ENCODE measurements around the gene IGF2BP3.
A peak's percentile ranks its signal among the peaks of the same experiment; 100 is the strongest.
"Not testable (repeated sequence)": the region's sequence is repeated elsewhere in the genome, so short reads cannot be mapped to it uniquely, and the experiment has no call there.

IGF2BP3 gene

DNA sequence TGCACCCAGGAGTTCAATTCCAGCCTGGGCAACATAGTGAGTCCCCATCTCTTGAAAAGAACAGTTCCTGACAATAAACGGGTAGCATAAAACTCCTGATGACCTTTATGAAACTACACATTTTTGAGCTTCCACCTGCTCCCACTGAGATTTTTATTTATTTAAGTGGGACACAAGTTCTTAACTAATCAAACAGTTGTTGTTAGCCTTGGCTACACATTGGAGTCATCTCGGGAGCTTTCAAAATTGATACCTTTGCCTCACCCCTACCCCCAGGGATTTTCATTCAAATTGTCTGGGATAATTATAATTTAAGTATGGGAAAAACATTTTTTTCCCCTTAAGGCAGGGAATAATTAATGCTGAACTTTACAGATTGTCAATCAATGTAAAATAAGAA is 131.9 kb downstream of the IGF2BP3 start:
- DNase-seq, result no peak

DNA sequence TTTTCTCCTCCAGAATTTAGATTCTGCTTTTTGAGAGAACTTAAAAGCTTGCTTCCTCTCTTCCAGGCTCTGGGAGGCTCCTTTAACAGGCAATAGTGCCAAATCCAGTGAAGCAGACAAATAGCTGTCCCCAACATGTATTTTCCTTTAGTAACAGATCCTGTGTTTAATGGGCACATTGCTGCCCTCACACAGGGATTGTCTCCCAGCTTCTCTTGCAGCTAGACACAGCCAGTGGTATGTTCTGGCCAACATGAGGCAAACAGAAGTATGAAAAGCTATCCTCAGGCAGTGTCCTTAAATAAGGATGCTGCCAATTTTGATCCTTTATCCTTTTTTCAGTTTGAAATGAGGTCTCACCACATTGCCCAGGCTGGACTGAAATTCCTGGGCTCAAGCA is 132.9 kb downstream of the IGF2BP3 start:
- DNase-seq, result no peak

DNA sequence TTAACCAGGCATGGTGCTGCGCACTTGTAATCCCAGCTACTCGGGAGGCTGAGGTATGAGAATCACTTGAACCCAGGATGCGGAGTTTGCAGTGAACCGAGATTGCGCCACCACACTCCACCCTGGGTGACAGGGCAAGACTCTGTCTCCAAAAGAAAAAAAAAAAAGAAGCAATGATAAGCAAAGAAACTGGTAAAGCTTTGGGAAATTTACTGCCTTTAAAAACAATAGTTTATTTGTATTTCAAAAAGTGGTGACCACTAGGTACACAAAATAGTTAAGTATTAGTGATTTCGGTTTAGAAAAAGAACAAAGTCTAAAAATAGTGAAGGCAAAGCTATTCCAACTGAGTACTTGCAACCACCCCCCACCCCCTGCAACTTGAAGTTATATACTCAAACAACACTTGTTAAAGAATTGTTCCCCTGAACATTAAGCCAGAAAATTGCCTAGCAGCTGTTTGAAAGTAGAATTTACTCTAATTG is 133.4 kb downstream of the IGF2BP3 start:
- DNase-seq, result no peak

DNA sequence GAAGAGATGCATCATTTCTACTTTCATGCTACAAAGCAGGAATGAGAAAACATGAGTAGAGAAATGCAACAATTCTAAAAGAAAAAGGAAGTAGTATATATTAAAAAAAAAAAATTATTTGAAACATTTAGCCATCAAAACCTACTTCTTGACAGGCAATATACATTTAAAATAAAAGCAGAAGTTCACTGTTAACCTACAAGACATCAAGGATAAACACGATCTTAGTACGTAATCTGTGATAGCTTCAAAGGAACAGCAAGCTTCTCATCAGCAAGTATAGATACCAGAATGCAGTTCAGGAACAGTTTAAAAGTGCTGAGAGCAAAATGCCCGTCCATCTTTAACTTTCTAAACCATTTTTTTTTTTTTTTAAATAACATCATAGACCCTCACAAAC is 134.2 kb downstream of the IGF2BP3 start:
- DNase-seq, result no peak

DNA sequence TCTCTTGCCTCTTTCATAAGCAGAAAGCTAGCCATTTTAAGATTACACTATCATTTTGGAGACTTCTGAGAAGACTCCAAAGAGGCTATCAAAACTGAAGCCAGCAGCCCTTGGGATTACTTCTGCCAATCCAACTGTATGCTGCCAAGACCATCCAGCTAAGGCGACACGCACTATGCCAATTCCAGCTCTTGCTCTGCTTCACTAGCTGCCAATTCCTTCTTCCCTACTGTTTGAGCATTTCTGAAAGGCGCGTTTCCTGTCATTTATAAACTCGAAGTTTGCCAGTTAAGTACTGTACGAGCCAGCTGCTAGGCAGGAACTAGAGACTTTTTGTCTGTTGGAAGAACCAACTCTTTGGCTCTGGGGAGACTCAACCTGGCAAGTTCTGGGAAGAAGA is 134.7 kb downstream of the IGF2BP3 start:
- DNase-seq, result no peak

DNA sequence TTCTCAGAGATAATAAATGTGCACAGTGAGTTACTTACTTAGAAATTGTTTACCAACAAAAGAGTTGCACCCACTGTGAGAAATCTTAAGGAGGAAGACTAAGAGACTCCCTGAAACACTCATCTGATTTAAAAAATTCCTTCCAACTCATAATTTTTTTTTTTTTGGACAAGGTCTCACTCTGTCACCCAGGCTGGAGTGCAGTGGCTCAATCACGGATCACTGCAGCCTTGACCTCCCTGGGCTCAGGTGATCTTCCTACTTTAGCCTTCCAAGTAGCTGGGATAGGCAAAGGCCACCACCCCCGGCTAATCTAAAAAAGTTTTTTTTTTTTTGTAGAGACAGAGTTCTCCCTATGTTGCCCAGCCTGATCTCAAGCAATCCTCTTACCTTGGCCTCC is 135.2 kb downstream of the IGF2BP3 start:
- no peak for DNase-seq

DNA sequence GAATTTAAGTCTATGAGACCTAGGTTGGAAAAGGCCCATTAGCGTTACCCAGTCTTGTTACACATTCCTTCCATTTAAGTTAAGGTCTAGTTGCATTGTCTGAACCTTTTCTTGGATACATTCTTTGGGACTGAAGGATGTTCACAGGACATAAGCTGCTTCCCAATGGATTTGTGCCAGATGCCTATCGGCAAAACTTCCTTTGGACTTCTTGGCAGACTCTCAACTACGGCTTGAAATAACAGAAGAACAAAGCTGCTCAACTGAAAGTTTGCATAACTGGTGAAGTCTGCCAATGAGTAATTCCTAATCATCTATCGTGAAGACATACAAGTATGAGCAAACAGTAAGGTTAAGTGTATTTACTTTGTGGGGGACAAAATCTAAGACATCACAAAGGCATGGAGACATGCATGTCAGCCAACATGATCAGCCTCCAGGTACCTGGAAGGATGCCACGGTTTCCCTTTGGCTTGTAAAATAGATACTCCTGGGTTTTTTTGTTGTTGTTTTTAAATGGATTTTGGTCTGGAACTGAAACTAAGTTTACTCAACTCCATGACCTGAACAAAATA is 135.7 kb downstream of the IGF2BP3 start:
- DNase-seq, result peak; percentile 99

DNA sequence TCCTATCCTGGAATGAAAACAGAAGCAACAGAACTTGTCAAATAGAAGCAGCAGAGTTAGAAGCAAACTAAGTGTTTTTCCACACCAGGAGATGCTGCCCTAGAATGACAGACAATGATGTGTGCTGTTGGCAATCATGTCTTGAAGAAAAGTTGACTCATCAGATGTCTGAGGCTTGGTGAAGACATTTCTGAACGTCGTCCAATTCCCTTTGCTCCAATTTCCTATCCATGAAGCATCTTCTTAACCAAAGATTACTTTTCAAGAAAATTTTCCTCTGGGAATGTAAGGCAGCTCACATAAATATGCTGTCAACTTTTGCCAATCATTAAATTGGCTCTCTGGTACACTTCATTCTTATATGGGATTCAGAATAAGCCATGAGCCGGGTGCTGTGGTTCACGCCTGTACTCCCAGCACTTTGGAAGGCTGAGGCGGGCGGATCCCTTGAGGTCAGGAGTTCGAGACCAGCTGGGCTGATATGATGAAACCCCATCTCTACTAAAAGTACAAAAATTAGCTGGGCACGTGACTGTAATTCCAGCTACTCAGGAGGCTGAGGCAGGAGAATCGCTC is 136.5 kb downstream of the IGF2BP3 start:
- peak; percentile 96 for DNase-seq

DNA sequence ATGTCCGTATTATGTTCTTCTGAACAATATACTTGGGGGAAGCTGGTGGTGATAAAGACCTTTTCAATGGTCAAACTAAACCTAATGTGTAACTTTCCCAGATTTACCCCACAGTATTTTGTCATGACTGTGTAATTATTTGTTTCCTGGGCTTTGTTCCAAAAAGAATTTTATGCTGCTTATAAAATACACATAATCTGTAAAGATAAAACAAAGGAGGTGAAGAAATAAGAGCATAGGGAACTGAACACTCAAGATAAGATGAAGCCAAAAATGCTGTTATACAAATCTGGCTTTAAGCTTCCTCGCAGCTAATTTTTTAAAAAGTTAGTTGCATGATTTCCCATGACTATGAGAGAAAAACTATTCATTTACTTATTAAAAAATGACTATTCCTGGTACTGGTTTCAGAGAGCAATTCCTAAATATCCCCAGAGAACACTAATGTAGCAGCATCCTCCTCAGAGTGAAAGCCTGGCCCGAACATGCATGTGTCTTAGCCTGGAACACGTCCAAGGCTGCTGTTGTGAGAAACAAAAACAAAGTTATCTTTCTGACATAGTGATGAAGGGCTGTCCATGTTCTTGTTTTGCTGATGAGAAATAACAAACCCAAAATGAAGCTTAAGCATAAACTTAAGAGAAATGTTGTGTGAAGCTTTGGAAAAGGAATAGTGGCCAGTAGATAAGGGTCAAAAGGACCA is 137.2 kb downstream of the IGF2BP3 start:
- DNase-seq, result peak; percentile 52

DNA sequence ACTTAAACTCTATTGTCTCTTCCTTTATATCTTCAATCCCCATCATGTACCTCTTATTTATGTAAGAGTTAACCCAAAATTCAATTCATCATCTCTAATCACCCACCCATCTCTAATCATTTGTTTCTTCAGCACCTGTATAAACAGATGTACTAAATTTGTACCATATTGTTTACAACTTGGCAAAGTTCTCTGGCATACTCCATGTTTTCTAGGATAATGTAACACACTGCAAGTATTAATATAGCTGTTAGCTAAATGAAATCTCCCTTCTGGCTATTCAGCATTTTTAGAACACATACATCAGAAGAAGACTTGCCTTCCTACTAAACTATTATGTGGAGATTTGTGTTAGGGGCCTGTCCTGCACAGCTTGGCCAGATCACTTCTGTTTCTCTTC is 138.1 kb downstream of the IGF2BP3 start:
- no peak for DNase-seq

DNA sequence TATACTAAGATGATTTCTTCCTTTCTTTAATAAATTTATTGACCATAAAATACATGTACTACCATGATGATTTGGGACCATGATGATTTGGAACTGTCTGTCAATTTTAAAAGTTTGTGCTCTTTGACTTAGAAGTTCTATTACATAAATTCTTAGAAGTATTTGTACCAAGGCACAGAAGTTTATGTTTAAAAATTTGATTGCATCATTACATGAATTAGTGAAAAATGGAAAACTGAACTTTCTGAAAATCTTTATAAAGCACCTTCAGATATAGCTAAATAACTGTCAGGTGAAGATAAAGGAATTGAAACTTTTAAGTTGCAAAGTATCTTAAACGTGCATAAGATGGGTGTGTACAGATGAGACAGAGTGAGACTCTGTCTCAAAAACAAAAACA is 139.2 kb downstream of the IGF2BP3 start:
- no peak for DNase-seq

DNA sequence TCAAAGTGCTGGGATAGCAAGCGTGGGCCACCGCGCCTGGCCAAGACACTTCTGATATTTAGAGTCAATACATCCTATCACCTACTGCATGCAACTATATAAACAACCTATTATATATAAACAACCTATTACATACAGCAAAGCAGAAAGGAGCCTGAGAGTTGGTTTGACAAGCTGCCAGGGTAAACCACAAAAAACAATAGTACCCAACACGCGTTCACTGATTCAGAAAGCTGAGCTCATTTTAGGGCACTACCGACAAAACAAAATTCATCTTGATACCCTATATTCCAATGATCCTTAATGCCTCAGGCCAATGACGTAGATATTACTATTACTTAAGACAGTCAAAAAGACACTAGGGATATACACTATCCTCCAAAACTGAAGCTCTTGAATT is 154.9 kb downstream of the IGF2BP3 start:
- no peak for DNase-seq

DNA sequence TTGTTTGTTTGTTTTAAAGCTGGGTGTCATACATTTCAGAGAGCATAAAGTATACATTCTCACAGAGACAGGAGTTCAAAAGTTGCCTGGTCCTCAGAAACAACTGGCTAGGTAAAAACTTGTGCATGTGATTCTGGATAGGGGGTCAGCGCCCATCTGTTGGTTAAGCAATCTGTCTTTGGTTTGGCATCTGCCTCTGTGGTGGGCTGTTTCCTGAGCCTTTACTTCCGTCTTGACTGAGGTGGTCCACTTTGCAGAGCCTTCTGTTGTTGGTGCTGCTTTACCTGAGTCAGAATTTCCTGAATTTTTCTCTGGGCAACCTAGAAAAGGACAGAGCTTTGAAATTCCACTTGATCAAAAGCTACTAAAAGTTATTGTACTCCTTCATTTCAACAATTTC is 158.2 kb downstream of the IGF2BP3 start:
- not testable (repeated sequence) for DNase-seq

DNA sequence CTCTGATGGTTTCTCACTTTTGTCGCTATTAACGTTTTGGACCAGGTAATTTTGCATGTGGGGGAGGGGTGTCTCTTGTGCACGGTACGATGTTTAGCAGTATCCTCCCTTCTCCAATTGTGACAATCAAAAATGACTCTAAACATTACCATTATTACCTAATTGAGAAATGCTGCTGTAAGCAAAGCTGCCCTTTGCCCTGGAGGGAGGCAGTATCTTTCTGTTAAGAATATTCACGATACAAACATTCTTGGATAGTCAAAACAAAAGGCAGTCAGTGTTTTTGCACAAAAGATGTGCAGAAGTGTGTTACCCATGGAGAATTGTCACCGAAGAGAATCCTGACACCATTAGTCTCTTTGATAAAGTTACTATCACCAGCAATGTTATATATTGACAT is 161.5 kb downstream of the IGF2BP3 start:
- DNase-seq, result no peak

DNA sequence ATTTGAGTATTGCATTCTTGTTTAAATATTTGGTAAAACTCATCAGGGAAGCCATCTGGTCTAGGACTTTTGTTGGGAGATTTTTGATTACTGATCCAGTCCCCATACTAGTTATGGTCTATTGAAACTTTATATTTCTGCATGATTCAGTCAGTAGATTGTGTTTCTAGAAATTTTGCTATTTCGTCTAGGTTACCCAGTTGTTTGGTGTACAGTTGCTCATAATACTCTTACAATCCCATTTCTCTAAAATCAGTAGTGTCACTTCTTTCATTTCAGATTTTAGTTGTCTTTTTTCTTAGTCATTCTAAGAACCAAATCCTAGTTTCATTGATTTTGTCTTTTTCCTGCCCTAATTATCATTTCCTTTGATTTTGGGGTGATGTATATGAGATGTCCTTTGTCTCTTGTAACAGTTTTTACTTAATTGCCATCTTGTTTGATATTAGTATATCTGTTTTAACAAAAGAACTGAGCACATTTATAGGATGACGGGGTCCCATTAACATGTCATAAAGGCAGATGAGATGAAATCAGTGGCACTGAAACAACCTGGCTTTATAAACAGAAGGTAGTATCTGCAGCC is 163.3 kb downstream of the IGF2BP3 start:
- no peak for DNase-seq

DNA sequence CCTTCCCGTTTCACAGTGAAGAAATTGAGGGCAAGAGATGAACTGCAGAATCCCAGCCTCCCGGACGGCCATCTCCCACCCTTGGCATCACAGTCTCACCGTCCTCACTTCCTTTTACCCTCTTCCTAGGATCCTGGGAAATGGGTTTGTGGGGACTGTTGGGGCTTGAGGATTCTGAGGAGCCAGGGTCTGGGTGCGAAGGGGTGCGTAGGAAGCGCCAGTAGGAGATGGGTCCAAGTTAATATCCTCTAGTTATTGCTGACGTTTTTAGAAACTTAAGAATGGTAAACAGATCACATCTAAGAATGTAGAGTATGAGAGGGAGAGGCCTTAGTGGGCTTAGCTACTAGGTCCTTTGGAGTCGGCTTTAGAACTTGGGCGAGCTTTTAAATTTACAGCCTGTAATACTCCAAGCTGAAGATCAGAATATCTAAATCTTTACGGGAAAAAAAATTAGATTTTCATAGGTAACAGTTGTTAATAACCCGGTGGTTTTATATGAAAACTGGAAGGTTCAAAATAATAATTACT is 170.5 kb downstream of the IGF2BP3 start:
- peak; percentile 8 for DNase-seq

DNA sequence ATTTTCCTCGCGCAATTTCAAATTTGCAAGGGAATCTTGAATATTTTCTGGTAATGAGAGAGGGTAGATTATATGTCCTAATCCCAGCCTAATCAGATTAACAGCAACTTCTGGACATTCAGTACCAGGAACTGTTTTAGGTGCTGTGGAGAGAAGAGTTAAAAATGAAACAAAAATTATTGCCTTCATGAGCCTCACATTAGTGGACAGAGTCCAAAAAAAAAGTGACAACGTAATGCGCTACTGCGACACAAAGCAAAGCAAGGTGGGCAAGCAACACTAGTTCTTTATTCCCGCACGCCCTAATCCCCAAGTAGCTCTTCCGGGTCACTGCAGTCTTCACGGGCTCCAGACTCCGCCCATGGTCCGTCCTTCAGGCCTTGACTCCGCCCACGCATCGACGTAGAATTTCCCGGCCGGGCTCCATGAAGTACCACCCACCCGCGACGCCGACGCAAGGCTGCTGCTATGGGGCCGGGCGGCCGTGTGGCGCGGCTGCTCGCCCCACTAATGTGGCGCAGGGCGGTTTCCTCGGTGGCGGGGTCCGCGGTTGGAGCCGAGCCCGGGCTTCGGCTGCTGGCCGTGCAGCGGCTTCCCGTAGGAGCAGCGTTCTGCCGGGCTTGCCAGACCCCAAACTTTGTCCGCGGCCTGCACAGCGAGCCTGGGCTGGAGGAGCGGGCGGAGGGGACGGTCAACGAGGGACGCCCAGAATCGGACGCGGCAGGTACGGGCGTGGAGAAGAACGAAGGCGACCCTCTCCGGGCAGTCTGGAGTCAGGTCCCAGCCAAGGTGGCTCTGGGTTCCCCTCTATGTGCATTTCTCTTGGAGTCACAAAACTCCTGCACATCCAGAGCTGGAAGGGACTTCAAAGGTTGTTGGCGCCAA is 171.2 kb downstream of the IGF2BP3 start, which contains the start of gene MALSU1:
Gene MALSU1 (plus strand): TSS at position 455 of the 885 bp plus-strand sequence. CDS start 14 bp downstream, at position 469.
- peak; percentile 96 for DNase-seq

DNA sequence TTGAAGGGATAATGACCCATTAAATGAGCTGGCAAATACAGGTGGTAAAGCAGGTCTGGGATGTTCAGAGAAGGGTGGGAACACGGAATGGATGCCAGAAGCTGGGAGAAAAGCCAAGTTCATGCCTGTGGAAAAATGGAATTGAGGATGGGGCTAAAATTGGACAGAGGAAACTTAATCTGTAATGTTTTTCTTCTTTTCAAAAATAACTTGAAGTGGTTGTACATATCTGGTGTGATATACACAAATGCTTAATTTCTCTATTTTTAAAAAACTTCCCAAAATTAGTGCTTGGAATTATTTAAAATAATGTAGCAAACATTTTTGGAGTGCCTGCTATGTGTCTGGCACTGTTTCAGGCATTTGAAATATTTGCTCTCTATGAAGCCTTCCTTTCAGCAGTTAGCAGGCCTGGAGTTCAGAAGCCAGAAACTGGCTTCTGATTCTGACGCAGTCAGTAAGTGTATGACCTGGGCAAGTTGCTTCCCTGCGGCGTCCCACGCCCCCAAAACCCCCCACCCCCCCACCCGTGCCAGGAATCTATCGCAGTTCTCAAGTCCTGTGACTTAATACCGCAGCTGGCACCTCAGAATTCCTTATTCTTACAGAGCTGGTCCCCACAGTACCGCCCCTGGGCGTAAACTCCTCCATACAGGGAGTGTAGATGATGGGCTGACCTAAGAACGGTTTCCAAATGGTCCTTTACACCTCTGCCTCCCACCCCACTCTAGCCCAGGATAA is 172.0 kb downstream of the IGF2BP3 start:
- DNase-seq, result peak; percentile 85

DNA sequence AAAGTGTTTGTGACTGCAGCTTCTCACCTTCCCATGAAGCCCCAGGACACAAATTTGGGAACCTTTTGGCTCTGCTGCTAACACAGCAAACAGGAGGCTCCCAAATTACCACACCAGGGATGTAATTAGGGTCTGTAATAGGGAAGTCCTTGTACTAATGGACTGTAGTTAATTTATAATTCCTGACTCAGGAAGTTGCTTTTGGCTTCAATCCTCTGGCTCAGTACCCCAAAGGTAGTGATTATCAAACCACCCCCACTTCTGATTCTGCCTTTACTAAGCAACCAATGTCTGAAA is 174.9 kb downstream of the IGF2BP3 start:
- DNase-seq, result no peak

DNA sequence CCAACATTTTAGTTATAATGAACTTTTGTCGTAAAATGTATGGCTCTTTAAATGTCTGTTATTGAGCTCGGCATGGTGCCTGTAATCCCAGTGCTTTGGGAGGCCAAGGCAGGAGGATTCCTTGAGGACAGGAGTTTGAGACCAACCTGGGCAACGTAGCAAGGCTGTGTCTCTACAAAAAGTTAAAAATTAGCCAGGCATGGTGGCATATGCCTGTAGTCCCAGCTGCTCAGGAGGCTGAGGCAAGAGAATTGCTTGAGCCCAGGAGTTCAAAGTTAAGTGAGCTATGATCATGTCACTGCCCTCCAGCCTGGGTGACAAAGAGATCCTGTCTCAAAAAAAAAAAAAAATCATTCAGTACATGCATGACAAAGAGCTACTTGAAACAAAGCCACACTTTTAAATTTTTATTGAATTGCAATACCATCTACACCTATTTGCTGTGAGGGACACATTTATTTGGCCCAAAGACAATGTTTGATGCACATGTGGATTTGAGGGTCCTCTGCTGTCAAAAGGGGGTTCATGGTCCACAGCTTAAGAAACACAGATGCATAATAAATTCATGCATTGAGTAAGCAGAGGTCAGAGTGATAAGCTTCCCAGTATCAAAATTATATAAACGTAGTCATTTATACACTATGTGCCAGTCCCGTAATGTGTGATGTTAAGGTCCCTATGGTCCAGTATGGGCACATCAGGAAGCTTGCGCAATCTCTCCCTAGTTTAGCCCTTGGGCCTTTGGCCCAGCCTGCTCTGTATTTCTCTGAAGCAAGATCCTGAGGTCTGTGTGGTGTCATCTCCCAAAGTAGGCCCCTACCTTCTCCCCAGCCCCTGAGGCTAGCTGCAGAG is 175.5 kb downstream of the IGF2BP3 start:
- DNase-seq, result no peak

All from fibroblast of skin of back (primary cell).